NCI-H460 (cell line): ENCODE data around the gene RPN1. TPM values are rescaled to one million over a fixed set of nuclear protein-coding genes. Genes with fewer than 3 reads are reported as not detected.
A peak's percentile ranks its signal among the peaks of the same experiment; 100 is the strongest.
"Not testable (repeated sequence)": the region's sequence is repeated elsewhere in the genome, so short reads cannot be mapped to it uniquely, and the experiment has no call there.

ENCODE experiments used
- DNase-seq: peaks from one replicate; pipeline ENCODE4 v3.0.0-alpha.2; 2016; ENCODE audit warnings: low read depth; ENCODE audit errors: extremely low read depth
- total RNA-seq: library from RNA; depleted of rRNA; stranded (reverse); fragments of >200 nt; shearing (Covaris generic); gene quantifications from 2 replicates; pipeline ENCODE4 v1.2.3, GENCODE V29; 2014

Gene RPN1
- total RNA-seq, 1 experiment from 2014 or later, result 312 TPM

DNA sequence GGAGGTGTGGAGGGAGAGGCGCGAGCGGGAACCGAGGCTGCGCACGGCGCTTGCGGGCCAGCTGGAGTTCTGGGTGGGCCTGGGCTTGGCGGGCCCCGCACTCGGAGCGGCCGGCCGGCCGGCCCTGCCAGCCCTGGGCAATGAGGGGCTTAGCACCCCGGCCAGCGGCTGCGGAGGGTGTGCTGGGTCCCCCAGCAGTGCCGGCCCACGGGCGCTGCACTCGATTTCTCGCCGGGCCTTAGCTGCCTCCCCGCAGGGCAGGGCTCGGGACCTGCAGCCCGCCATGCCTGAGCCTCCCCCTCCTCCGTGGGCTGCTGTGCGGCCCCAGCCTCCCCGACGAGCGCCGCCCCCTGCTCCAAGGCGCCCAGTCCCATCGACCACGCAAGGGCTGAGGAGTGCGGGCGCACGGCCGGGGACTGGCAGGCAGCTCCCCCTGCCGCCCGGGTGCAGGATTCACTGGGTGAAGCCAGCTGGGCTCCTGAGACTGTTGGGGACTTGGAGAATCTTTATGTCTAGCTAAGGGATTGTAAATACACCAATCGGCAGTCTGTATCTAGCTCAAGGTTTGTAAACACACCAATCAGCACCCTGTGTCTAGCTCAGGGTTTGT is 2.9 kb upstream of the RPN1 start:
- not testable (repeated sequence) for DNase-seq

DNA sequence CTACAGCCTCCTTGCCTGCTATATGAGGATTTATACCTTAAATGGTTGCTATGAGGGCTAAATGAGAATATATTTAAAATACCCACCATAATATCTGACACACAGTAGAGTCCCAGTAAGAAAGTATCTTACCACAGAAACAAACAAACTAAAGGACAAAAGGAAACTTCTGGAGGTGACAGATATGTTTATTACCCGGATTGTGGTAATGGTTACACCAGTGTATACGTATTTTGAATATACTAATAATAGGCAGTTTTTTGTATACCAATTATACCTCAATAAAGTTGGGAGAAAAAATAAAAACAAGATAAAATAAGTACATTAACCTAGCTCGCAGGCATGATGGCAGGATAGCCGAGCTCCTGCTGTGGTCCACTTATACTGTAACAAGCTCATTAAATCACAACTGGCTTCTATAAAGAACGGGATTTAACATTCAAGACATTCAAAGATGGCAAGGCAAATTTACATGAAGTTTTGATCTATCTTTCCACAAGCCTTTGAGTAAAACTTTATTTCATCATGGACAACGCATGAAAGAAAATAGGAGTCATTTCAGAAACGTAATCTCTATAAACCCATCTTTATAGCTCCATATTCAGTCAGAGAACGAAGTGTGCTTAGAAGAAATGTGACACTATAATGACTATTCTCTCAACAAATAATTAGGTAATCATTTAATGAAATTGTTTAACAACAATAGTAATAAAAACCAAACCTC is 1.5 kb downstream of the RPN1 start:
- no peak for DNase-seq

DNA sequence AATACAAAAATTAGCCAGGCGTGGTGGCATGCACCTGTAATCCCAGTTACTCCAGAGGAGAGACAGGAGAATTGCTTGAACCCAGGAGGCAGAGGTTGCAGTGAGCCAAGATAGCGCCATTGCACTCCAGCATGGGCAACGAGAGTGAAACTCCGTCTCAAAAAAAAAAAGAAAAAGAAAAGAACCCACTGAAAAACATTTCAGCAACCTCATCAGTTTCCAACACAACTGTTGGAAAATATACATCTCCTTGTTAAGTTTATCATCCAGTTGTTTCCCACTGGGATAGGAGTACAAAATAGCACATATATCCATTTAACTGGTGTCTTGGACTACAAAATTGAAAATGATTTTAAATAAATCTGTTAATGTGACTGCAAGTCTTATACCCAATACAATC is 2.2 kb downstream of the RPN1 start:
- no peak for DNase-seq

DNA sequence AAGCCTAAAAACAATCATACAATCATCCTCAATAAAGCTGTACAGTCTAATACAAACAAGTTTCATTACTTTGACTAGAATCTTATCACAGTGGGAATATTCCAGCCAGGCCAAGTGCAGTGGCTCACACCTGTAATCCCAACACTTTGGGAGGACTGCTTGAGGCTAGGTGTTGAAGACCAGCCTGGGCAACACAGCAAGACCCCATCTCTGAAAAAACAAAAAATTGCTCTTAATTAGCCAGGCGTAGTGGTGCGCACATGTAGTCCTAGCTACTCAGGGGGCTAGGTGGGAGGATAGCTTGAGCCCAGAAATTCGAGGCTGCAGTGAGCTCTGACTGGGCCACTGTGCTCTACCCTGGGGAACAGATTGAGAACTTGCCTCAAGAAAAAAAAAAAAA is 3.3 kb downstream of the RPN1 start:
- no peak for DNase-seq

DNA sequence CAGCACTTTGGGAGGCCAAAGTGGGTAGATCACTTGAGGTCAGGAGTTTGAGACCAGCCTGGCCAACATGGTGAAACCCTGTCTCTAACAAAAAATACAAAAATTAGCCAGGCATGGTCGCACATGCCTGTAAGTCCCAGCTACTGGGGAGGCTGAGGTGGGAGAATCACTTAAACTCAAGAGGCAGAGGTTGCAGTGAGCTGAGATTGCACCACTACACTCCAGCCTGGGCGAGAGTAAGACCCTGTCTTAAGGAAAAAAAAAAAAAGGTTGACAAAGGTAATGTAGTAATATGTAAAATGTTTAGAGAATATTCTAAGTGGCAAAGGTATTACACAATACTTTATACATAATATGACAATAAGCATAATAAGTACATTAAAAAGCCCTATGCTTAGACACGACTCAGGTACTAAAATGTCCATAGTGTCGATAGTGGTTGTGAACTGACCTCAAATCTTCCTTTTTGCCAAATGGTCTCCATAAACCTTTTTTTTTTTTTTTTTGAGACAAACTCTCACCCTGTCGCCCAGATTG is 16.5 kb downstream of the RPN1 start:
- DNase-seq, result no peak

DNA sequence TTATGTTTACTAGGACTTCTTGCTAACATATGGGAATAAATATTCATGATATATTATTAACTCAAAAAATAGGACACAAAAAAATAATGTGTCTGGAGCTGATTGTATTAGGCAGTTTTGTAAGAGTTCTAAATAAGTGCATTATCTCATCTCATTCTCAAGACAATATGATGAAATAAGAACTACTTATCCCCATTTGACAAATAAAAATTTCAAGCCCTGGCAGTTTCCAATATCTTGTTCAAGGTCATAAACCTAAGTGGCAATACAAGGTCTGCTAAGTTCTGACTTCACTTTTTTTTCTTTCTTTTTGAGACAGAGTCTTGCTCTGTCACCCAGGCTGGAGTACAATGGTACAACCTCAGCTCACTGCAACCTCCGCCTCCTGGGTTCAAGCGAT is 18.3 kb downstream of the RPN1 start:
- DNase-seq, result no peak

DNA sequence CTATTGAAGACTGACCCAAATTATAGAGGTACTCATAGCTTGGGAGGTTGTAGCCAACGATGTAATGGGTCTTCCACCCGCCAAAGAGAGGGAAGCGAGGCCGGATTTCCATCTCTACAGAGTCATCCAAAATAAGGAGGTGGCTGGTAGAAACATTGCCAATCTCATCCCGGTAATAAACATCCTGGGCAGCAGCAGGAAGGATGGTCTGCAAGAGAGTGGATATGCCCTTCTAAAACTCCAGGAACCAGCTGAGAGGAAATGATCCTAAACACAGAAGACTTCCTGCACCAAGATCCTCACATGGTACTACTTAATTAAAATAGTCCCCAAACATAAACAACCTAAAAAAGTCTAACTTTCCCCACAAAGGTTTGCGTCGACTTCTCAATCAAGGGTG is 20.7 kb downstream of the RPN1 start:
- no peak for DNase-seq

DNA sequence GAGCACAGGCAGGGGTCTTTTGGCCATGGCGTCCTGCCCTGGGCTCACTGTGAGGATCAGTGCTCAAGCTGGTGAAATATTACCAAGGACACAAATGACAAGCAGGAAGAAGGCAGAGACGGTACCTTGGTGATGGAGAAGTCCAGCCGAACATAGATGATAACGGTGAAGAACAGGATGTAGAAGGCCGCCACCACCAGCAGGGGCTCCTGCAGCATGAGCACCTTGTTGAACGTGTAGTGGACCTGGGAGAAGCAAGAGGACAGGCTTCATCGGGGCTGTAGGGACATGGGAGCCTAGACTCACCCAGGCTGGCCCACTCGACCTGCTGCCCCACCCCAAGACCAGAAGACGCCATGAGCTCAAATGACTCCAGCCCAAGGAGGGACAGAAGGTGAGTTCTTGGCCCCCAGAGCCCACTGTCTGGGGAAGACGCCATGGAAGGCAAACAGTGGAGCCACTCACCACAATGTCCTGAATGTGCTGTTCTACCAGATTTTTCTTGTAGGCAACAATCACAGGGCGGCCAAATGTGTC is 25.1 kb downstream of the RPN1 start:
- no peak for DNase-seq

DNA sequence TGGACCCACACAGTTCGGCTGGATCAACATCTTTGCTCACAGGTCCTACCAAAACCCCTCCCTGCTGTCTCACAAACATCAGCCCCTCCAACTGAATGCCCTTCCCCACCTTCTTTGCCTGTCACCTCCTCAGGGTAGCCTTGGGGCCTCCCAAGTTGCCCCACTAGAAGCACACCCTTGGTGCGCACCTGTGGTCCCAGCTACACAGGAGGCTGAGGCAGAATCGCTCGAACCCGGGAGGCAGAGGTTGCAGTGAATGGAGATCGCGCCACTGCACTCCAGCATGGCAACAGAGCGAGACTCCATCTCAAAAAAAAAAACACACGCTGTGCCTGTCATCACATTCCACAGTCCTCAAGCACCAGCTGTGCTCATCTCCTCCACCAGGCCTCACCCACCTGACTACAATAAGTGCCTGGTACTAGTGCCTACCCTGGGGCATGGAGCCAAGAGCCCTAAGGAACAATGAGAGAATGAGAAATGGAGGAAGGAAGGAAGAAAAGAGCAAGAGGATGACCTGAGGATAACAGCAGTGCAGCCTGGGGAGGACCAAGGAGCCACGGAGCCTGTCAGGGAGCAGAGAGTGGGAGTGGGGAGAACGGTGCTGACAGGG is 26.0 kb downstream of the RPN1 start:
- DNase-seq, result no peak

DNA sequence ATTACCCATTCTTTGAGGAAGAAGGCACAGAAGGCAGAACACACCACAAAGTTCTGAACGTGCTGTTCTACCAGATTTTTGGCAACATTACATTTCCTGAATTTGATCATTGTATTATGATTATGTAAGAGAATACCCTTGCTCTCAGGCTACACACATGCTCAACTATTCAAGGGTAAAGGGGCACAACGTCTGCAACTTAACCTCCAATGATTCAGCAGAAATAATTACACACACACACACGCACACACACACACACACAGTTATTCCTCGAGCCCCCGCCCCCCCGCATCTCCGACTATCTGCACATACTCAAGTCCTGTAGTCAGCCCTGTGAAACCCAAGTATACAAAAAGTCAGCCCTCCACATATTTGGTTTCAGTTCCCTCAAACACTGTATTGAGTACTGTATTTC is 26.8 kb downstream of the RPN1 start:
- no peak for DNase-seq

DNA sequence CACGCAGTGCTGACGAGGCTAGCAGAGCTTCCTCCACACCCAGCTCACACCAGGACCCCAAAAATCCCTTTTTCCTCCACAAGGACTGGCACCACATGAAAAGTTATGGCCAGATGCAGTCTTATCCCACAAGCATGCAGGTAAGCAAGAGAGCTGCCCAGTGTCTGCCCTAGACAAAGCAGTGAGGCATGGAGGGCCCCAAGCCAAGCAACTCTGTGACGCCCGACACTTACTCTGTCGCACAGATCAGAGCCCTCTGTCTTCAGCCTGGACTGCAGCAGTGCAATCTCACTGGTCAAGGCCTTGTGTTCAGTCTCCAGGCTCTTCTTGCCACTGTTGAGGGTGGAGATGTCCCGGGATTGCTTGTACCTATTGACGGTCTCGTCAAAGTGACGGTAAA is 28.7 kb downstream of the RPN1 start:
- DNase-seq, result no peak

DNA sequence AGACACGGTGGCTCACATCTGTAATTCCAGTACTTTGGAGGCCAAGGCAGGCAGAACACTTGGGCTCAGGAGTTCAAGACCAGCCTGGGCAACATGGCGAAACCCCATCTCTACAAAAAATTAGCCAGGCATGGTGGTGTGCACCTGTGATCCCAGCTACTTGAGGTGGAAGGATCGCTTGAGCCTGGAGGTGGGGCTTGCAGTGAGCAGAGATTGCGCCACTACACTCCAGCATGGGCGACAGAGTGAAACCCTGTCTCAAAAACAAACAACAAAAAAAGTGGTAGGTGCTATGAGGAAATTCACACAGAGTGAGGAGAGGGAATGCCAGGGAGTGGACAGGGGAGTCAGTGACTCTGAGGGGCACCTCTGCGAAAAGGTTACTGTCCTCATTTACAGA is 29.4 kb downstream of the RPN1 start:
- DNase-seq, result no peak

DNA sequence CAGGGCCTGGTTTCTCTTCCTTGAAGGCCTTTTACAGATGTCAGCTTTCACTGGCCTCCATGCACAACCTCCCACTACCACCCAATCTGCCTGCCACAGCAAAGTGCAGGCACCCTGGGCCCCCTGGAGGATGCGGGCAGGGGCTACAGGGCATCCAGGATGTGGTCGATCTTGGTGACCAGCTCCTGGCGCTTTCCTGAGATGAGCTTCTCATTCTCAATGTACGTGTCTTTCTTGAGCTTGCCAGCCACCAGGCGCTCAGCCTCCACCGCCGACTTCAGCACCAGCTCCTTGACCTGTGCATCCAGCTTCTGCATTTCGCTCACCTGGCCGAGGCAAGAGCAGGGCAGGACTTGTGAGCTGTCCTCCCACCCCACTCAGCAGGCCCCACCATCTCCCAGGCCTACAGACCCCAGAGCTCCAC is 30.3 kb downstream of the RPN1 start:
- no peak for DNase-seq

DNA sequence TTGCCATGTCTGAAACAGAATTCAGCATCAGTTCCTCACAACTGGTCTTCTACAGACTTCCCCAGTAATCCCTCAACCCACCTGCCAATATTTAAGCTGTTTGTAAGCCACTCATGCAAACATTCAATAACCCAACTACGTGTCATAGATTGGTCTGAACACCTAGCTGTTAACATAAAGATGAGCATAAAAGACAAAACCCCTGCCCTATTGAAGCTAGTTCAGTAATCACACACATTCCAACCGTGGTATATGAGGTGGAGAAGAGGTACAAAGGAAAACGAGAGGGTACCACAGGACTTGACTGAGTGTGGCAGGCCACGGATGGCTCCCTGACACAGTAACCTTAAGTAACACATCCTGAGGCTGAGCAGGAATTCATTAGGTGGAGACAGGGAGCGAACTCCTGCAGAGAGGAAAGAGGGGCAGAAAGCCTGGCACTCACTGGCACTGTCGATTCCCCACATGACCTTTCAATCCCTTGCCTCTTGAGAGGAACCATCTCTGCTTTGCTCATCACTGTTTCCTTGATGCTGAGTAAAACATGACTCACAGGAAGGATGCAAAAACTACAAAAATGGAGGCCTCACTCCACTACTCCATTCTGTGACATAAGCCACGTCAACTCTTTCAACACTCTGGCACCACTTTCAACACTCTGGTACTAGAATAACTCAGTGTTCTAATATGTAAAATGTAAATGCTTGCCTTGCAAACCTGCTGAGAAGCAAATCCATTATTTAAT is 31.3 kb downstream of the RPN1 start:
- peak; percentile 69 for DNase-seq

DNA sequence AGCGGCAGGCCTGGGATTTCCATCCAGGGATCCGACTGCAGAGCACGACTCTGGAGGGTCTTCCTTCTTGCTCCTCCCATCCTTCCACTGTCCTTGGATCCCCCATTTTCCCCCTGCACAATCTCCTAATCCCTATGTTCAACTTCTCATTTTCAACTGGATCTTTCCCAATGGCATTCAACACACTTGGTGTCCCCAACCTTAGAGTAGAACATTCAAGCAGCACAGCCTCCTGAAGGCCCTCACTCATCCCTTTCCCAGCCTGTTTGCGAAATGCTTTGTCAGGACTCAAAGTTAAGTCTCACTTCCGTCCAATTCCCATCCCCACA is 32.3 kb downstream of the RPN1 start:
- no peak for DNase-seq

DNA sequence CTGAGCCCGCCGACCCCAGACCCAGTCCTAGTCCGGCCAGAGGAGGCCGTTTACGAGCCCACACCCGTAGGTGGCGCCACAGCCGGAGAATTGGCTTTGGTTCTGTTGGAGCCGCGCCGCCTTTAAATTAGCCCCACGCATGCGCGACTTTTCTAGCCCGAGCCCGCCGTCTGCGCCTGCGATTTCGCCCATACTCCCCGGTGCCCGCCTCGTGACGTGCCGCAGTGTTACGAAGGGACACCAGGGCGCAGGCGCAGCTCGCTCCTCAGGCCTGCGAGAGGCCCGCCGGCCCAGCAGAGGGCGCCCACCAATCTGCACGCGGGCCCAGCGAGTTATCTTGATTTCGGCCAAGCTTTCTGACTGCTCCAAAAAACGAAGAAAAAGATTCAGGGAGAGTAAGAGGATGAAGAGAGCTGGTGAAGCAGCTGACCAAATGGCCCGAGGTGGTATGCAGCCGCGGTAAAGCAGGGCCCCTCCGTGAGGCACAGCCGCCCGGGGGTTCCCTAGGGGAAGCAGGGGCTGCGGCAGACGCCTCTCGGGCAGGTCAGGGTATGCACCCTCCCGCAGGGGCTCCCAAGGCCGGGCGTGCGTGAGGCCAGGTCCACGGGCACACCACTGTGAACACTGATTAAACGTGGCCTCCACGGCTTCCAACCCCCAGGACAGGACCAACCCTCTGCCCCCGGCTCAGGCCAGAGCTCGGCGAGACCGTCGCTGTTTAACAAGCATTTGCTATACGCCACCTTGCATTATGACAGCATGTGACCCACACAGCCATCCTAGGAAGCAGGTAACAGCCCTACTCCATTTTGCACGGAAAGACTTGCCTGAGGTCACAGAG is 32.8 kb downstream of the RPN1 start:
- DNase-seq, result peak; percentile 94

DNA sequence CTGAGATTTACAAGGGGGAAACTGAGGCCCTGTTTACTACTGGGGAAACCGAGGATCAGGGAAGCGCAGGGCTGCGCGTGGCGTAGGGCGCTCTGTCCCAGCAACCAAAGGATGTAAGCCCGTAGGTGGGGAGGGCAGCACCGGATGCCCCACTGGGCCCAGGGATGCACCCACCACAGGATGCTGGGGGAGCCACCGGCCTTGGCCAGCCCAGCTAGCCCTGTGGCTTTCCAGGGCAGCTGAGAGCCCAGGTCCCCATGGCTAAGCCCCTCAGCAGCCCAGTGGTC is 33.4 kb downstream of the RPN1 start:
- no peak for DNase-seq

DNA sequence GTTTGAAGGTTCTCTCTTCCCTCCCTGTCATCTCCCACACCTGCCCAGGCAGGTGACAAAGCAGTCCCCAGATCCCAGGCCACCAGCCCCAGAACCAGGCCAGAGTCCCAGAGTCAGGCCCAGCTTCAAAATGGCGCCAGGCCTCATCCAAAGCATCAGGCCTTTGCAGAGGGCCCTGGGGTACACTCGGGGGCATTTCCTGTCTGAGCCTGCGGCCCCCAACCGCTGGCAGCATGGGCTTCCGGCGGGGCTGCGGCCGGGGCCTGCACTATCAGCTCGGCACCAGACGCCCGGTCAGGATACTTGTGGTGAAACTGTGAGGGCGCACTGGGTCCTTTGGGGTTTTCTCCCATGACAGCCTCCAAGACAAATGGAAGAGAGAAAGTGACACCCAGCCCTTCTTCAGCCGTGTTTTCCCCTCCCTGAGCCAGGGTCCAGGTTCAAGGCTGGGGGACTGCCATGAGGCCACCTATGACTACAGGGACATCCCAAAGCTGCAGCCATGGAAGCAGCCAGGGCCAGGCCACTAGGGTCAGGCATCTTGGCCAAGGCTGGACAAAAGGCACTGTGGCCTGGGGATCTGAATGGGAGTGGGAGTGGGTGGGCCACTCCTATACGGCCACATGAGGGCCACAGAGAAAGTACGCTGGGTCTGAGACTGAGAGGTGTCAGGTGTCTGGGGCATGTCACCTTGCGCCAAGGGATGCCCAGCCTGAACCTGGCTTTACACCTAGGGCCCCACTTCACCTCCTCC is 33.9 kb downstream of the RPN1 start:
- no peak for DNase-seq

DNA sequence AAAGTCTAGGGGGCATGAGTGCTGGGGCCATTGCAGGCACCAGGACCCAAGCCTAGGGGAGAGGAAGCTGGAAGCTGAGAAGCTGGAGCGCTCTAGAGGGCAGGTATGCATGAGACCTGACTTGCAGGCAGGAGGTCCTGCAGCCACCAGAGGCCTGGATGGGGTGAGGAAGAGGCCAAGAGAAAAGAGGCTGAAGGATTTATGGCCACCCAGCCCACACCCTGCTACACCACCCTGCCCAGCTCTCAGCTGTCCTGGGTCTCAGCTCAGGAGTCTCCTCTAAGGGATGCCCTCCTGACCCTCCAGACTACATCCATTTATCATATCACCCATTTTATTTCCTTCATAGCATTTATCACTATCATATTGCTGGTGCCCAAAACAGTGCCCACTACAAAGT is 36.5 kb downstream of the RPN1 start:
- no peak for DNase-seq
